Measurements from ENCODE around the gene DCT.
"Not testable (repeated sequence)": the region's sequence is repeated elsewhere in the genome, so short reads cannot be mapped to it uniquely, and the experiment has no call there.

DCT gene

DNA sequence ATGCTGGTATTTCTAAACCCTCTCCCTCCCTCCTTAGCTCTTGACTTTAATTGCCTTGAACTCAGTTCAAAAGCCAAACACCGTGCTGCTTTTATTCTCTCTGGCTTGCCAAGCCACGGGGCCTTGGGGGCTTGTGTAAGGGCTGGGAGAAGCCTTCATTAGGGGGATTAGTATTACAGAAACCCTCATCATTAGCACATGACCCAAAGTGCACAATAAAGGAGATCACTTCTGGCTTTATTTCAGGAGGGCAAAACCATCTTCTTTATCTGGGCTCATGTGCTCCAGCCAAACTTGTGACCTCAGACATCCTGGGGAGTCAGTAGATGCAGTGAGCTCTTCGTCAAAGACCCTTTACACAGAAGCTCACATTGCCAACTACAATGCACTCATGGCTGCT is at the start of gene DCT:
TSS of gene DCT (minus strand) at position 67 of the 400 bp plus-strand sequence. CDS start 427 bp downstream, outside the sequence.
- DNase-seq (ENCODE audit: low read depth), result no peak

DNA sequence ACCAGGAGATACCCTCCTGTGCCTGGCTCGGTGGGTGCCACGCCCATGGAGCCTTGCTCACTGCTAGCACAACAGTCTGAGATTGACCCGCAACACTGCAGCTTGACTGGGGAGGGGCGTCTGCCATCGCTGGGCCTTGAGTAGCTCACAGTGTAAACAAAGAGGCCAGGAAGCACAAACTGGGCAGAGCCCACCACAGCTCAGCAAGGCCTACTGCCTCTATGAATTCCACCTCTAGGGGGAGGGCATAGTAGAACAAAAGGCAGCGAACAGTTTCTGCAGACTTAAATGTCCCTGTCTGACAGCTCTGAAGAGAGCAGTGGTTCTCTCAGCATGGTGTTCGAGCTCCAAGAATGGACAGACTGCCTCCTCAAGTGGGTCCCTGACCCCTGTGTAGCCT is 47.5 kb upstream of the DCT start:
- not testable (repeated sequence) for DNase-seq (ENCODE audit: low read depth)

DNA sequence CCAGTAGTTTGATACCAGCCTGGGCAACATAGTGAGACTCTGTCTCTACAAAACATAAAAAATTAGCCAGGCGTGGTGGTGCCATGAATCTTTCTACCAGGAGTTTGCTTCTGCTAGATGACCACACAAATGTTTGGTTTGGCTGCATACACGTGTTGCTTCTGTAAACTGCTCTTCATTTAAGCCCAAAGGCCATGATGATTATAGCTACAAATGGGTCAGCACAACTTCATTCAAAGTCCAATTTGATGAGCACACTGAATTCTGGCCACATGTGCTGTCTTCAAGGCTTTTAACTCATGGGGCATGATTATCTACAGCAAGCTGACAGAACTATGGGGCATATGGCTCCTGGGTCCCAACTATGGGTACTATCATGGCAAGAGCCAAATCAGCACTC is 46.3 kb upstream of the DCT start:
- no peak for DNase-seq (ENCODE audit: low read depth)

DNA sequence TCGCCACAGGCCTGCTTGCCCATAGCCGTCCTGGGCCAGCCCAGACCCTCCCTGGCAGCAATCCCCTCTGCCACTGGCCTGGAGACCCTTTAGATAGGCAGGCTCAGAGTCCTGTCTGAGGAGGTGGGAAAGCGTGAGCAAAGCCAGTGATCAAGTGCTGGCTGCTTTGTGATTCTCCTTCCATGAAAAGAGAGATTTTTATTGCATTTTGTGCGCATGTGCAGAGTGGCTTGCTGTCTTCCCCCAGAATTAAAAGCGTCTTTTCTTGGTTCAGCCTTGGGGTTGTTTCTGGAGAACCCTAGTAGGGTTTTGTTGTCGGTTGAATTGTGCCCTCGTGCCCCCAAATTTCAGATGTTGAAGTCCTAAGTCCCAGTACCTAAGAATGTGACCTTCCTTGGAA is 44.9 kb upstream of the DCT start:
- no peak for DNase-seq (ENCODE audit: low read depth)

DNA sequence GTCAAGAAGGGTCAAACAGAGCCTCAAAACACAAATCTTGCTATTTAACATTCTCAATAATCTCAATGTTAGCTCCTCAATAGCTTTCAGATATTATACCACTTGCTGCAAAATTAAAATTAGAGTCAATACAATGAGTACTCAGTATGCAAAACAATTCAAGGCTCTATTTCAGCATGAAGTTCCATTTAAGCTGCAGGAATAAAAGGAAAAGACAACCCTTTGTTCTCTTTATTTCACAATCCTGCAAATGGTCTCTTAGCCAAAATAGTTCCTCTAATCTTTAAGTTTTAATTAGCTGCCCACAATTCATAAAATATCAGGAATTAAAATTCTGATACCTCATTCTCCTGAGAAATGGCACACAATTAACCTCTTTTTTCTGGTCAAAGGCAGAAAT is 40.5 kb upstream of the DCT start:
- no peak for DNase-seq (ENCODE audit: low read depth)

DNA sequence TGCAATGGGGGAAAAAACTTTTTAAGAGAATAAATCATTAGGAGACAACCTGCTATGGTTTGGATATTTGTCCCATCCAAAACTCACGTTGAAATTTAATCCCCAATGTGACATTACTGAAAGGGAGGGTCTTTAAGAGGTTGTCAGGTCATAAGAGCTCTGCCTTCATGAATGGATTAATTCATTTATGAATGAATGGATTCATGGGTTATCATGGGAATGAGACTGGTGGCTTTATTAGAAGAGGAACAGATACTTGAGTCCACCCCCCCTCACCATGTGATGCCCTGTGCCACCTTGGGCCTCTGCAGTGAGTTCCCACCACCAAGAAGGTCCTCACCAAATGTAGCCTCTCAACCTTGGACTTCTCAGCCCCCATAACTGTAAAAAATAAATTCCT is 37.0 kb upstream of the DCT start:
- no peak for DNase-seq (ENCODE audit: low read depth)

DNA sequence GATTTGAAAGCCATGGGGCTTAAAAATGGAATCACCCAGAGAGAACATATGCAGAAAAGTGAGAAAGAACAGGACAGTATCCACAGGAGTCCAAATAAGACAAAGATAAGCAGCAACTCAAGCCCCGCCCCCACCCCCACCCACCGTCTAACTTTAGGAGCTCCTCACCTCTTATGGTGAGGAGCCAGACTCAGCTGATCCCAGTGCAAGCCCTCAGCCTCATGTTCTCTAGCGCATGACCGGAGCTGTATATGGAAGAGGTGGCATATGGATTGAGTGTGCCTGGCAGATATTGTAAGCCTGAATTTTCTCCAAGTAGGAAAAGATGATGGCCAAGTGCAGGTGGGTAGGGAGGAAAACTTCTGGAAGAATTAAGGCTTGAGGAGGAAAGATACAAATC is 36.4 kb upstream of the DCT start:
- no peak for DNase-seq (ENCODE audit: low read depth)

DNA sequence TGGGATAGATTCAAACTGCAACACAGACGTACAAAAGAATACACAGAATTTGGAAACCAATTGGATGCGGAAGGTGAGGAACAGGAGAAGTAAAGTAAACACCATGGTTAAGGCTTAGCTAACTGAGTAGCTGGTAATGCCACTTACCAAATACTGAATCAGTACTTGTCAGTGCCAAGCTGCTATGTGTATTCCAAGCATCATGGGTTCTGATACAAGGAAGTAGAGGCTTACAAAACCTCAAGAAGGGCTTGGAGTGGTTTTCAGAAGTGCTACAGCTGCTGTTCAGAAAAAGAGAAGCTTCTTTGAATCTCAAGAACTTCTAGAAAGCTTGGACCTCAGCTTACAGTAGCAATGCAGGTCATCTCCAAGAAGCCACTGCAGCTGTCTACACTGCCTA is 35.9 kb upstream of the DCT start:
- no peak for DNase-seq (ENCODE audit: low read depth)

DNA sequence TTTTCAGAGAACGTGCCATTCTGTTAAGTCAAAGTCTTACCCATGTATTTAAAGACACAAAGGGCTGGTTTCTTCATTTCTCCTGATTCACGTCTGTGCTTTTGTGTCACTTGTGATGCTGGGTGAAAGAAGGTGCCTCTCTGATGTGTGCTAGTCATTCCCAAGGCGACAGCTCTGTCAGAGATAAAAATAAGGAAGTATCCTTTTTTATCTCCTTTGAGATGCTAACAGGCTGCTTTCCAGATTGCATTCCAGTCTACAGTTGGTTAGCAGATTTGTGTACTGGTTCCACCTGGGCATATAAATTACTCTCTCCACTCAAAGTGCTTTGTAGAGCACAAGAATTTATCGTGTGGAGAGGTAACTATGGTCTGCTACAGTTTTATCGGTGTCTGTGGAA is 33.5 kb upstream of the DCT start:
- no peak for DNase-seq (ENCODE audit: low read depth)

DNA sequence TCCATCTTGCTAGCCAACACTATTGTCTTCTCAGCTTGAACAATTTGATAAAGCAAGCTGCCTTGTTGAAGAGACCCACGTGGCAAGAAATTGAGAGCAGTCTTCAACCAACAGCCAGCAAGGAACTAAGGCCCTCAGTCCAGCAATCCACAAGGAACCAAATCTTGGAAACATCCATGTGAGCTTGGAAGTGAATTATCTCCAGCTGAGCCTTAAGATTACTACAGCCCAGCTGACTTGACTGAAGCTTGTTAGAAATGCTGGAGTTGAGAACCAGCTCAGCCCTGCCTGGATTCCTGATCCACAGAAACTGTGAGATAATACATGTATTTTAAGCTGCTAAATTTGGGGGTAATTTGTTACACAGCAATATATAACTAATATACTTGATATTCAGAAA is 26.2 kb upstream of the DCT start:
- DNase-seq (ENCODE audit: low read depth), result no peak

DNA sequence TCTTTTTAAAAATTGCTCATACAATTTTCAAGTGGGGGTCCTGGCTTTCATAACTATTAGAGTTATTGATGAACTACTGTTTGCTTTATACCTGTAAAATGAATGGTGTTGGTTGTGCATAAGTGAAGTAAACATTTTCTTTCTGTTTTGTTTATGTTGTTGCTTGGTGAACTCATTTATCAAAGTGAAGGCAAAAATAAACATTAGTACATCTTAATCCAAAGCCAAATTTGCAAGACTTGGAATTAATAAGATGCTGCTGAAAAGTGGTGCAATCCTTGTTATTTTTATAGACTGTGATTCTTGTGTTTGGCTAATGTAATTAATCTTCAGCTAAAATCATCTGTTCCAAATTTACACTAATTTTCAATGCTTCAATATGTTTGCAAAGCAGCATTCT is 24.4 kb upstream of the DCT start:
- DNase-seq (ENCODE audit: low read depth), result no peak

DNA sequence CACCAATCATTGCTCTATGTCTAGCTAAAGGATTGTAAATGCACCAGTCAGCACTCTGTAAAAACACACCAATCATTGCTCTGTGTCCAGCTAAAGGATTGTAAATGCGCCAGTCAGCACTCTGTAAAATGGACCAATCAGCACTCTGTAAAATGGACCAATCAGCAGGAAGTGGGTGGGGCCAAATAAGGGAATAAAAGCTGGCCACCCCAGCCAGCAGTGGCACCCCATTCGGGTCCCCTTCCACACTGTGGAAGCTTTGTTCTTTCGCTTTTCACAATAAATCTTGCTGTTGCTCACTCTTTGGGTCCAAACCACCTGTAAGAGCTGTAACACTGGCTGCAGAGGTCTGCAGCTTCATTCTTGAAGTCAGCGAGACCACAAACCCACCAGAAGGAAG is 19.3 kb upstream of the DCT start:
- not testable (repeated sequence) for DNase-seq (ENCODE audit: low read depth)

DNA sequence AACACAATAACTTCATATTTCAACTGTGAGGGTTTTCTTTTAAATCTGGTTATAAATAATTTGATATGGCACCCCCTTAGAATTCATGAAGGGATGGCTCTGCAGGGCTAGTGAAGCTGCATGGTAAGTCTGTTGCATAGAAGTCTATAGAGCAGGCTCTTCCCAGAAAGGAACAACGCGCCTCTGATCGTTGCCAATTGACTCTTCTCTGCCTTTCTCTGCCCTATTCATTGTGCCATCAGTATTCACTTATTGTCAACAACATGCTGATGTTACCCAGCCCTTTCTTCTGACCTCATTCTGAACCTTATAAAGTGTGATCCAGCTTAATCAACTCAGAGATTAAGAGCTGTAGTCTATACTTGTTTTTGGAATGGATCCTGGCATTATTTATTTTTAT is 16.3 kb upstream of the DCT start:
- no peak for DNase-seq (ENCODE audit: low read depth)

DNA sequence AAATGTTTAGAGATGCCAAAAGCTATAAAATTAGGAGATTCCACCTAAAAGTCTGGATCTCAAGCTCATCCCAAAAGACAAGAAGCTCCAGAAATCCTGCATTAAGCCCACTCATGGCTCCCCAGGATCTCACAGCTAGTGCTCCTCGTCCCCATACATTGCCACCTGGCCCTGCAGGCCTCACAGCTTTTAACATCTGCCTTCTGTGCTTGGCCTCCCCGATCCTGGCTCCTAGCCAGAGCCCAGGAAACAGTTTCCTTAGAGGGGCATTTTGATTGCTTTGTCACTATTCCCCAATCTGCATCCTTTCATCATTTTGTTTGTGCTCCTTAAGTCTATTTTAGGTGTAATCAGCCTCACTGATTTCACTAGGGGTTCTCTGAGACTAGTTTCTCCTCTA is 14.5 kb upstream of the DCT start:
- DNase-seq (ENCODE audit: low read depth), result no peak

DNA sequence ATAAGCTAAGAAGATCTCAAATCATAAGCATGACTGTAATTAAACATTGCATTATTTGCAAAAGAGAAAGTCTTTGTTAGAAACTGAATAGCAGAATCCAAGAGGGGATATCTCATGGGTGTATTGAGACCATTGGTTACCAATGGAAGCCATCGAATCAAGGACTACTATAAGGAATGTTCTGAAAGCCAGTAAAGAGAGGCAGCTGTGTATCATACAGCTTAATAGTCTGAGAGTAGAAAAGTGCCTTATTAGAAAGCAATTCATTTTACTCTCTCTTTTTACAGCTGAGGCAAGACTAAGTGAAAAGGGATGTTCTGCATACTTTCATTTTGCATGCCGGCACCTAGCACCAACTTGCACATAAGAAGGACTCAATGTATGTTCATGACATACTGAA is 7.6 kb upstream of the DCT start:
- no peak for DNase-seq (ENCODE audit: low read depth)

DNA sequence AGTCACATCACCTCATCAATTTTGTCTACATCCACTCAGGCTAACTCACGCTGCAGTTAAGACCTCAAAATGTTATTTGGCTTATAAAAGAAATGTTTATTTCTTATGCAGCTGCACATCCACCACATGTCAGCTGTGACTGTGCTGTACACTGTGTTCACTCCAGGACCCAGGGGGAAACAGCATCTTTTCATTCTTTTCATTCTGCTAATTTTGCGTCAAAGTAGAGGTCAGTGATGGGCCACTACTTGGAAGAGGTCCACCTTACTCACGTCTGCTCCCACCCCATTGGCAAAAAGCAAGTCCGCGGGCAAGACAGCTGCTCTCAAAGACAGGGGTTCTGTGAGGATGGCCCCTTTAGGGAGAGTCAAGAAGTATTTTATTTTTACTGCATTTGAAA is 4.5 kb upstream of the DCT start:
- no peak for DNase-seq (ENCODE audit: low read depth)

DNA sequence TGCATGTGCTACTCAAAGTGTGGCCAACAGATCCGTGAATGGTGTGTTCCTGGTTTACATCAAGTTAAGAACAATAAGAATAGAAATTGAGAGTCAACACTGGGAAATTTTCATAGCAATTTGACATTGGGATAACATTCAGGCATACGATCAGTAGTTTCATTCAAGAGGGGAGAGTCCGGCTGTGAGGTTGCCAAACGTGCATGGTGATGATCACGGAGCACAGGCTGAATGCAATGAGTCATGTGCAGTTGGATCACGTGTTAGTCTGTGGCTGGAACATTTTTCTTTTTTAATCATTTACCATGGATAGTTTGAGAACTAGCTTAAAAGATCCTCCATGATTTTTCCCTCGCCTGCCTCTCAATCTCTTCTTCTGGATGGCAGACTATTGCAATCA is 2.5 kb upstream of the DCT start:
- peak; percentile 30 for DNase-seq (ENCODE audit: low read depth)

DNA sequence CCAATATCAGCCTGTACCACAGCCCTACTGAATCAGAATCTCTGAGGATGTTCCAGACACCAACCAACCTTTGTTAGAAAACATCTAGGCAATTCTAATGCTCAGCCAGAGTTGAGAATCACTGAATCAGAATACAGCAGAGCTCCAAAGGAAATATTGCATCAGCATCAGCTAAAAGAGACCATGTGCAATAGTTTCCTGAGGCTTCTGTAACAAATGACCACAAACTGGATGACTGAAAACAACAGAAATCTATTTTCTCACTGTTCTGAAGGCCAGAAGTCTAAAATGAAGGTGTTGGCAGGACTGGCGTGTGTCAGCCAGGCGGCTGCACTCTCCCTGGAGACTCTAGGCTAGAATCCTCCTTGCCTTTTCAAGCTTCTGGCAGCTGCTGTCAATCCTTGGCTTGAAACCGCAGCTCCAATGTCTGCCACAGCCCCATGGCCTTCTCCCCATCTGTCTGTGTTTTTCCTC is 1.2 kb upstream of the DCT start:
- peak; percentile 40 for DNase-seq (ENCODE audit: low read depth)

DNA sequence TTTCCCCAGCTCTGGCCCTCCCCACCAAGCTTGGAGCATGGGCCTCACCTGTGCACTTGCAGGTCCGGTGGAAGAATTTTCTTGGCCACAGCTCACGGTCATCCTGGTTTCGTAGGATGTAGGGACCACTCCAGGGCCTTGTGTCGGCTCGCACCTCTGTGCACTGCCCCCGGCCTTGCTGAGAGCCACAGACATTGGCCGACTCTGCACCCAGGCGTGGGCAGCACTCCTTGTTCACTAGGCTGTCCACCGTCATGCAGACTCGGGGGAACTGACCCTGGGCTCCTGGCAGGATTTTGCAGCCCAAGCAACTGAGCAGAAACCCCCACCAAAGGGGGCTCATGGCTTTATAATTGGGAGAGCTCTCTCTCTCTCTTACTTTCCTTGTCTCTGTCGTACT is 569 bp downstream of the DCT start:
- DNase-seq (ENCODE audit: low read depth), result no peak

DNA sequence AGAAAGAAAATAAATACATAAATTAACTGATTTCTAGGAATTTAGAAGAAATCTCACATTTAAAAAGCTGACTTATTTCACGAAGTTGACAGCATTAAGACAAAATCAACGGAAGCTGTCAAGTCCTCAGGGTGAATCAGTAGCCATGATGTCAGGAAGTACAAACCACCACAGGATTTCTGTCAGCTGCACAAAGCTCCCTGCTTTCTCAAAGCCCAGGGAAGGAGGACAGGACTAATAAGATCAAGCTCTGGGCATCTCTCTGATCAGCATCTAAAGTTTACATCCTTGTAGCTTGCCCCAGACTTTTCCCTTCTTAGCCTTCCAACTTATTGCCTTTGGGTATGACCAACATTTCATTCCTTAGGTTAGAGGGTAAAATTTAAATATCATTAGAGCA is 9.4 kb downstream of the DCT start:
- DNase-seq (ENCODE audit: low read depth), result no peak

DNA sequence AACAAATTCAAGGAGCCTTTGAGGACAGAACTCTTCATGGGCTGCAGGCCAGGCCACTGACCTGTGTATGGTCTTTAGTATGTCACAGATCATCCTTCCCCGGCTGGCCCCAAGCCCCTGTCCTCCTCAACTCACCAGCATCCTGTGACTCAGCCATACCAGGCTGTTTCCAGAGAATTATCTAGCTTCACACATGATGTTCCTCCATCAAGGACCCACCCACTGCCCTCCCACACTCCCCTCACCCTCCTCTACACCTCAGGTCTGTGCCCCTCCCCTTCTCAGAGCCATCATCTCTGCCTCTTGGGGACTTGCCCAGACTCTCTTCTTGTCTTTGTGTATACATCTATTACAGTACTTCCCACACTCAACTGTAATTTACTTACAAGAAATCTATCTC is 14.7 kb downstream of the DCT start:
- no peak for DNase-seq (ENCODE audit: low read depth)

DNA sequence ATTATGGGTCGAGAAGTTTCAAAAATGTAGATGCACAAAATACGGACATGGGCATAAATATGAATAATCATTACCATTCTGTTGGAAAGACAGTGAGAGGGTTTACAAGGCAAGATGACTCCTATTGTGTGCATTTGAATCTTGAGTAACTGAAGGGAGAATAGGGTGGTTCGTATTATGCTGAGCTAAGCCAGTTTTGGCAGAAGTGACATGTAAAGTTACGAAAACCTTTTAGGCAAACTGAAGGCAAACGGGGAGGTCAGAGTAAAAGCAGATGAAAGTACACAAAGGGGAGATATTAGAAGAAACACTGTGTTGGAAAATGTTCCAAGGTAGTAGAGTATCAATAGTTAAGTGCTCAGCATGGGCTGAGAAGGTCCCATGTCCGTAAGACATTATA is 16.8 kb downstream of the DCT start:
- DNase-seq (ENCODE audit: low read depth), result no peak

DNA sequence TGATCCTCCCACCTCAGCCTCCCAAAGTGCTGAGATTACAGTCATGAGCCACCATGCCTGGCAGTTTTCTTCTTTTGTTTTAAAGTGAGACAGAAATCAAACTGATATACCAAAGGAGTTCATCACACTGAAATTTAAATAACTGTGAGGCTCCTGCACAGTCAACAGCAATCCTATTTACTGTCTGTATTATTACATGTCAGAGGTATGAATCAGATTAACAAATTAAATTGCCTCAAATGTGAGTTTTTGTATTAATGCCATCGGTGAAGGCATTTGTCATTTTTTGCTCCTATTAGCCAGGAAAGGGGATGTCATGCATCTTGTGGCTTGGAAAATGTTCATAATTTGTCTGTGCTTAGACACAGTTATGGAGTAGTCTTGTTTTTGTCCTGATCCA is 20.4 kb downstream of the DCT start:
- no peak for DNase-seq (ENCODE audit: low read depth)

DNA sequence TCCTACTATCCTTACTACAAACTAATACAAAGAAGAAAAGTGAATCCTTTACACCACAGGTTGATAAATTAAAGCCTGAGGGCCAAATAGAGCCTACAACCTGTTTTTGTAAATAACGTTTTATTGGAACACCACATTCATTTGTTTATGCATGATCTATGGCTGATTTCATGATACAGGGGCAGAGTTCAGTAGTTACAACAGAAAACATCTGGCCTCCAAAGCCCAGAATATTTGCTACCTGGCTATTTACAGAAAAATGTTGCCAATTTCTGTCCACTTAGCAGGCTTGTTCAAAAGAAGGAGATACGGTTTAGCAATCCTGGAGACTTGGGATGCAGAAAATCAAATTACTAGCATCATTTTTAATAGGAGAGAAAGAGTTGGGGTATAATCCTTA is 24.1 kb downstream of the DCT start:
- no peak for DNase-seq (ENCODE audit: low read depth)

DNA sequence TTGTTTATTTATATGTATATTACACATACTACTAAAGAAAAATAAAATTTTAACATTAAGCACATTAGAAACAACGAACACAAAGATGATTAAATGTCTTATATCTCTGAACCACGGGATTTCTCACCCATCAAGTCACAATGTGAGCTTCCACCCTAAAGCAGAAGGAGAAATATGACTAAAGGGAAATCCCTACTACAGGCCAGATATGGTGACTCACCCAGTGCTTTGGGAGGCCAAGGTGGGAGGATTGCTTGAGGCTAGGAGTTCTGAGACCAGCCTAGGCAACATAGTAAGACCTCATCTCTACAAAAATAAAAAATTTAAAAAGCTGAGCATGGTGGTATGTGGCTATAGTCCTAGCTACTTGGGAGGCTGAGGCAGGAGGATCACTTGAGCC is 24.6 kb downstream of the DCT start:
- no peak for DNase-seq (ENCODE audit: low read depth)
